Colonic mucosa (tissue), 4 donors: Measurements from ENCODE around the gene CX3CL1. TPM values are rescaled to one million over a fixed set of nuclear protein-coding genes. Genes with fewer than 3 reads are reported as not detected.

Source experiments
- DNase-seq: peaks from one replicate; pipeline ENCODE4 v3.0.0-alpha.2; 2020
- H3K27ac ChIP-seq: fragments of 200-600 bp; one replicate; pipeline ENCODE4 v1.8.0; 2021
- H3K27me3 ChIP-seq: fragments of 200-600 bp; one replicate; pipeline ENCODE4 v1.8.0; 2021
- H3K36me3 ChIP-seq: fragments of 200-600 bp; one replicate; pipeline ENCODE4 v1.8.0; 2021
- H3K4me1 ChIP-seq: fragments of 200-600 bp; one replicate; pipeline ENCODE4 v1.8.0; 2021; ENCODE audit warnings: mild to moderate bottlenecking
- H3K4me3 ChIP-seq: fragments of 200-600 bp; one replicate; pipeline ENCODE4 v1.8.0; 2021
- H3K9ac ChIP-seq, 2 donors: one replicate each; pipeline ENCODE4 v1.7.0; 2013; ENCODE audit warnings: control low read depth in 2 of 2, low read depth in 2 of 2, low read length in 2 of 2
- H3K9me3 ChIP-seq: fragments of 200-600 bp; one replicate; pipeline ENCODE4 v1.8.0; 2021
- CTCF ChIP-seq: fragments of 200-600 bp; IDR thresholded peaks from one replicate; pipeline ENCODE4 v1.8.0; 2022; ENCODE audit warnings: antibody characterized with exemption, mild to moderate bottlenecking
- intact Hi-C: fragments of 100-400 bp; cut with DNase I; formaldehyde crosslinking; loops from one replicate; pipeline ENCODE4 v1.14.1; 2022
- total RNA-seq, 2 donors: library from RNA; stranded (reverse); fragmentation: NEBNext Ultra II Directional in 1 of 2; extraction: Animal tissue kit (Norgen Biotek cat#: 25700) in 1 of 2; gene quantifications; one replicate each; pipeline ENCODE4 v1.2.1, GENCODE V29; 2021
- donor health status: healthy.
- donor health status: DM: no; HTN: no; CAD: no.
- donor health status: DM: no; HTN: no; CAD: no.

The CX3CL1 gene
- total RNA-seq, 2 donors from 2014 or later: 1.8 to 4.6 TPM

GRCh38 chr16:57432989-57433388, 60.7 kb downstream of the CX3CL1 start:
- intact Hi-C loops: no loop called here
- H3K27ac ChIP-seq: no peak overlapping the region
- H3K9ac ChIP-seq: no peak overlapping the region
- no peak overlapping the region for H3K4me3 ChIP-seq
- H3K36me3 ChIP-seq: peaks cover 30% of the 10 kb centered on the region
- no peaks in the 10 kb centered on the region for H3K9me3 ChIP-seq
- no peaks in the 10 kb centered on the region for H3K27me3 ChIP-seq
- TF ChIP-seq CTCF: no peak
- no peak for DNase-seq
- H3K4me1 ChIP-seq: no peaks in the 10 kb centered on the region

- Histone ChIP-seq H3K9ac (no peak overlapping the region), H3K27me3 (no peaks in the 10 kb centered on the region), H3K27ac (no peak overlapping the region), H3K36me3 (peaks cover 30% of the 10 kb centered on the region), H3K4me1 (no peaks in the 10 kb centered on the region), H3K4me3 (no peak overlapping the region), H3K9me3 (no peaks in the 10 kb centered on the region)
- intact Hi-C loops: no loop called here
- DNase-seq: no peak
- TF ChIP-seq CTCF: no peak
Measured at GRCh38 chr16:57434003-57434402, 61.7 kb downstream of the CX3CL1 start.

Other genes starting within 250 kb of the CX3CL1 start
- gene PSME3IP1, start 186.5 kb upstream of the CX3CL1 start, total RNA-seq: 100 to 1,000 TPM in 1 of 2 donors, 10 to 100 TPM in 1; 80.9 to 108 TPM
- 10 to 100 TPM; 33.7 to 51.0 TPM for gene RSPRY1, start 186.2 kb upstream of the CX3CL1 start, total RNA-seq
- gene ARL2BP, start 127.2 kb upstream of the CX3CL1 start, total RNA-seq: 10 to 100 TPM; 28.6 to 32.7 TPM
- 10 to 100 TPM; 11.6 to 16.7 TPM for gene PLLP, start 87.8 kb upstream of the CX3CL1 start, total RNA-seq
- 1 to 10 TPM in 1 of 2 donors, under 1 TPM in 1; 0.24 to 1.7 TPM for gene CCL22, start 13.7 kb upstream of the CX3CL1 start, total RNA-seq
- not detected for gene CCL17, start 32.3 kb downstream of the CX3CL1 start, total RNA-seq
- 10 to 100 TPM; 54.9 to 67.4 TPM for gene CIAPIN1, start 74.9 kb downstream of the CX3CL1 start, total RNA-seq
- 100 to 1,000 TPM; 104 to 125 TPM for gene COQ9, start 75.0 kb downstream of the CX3CL1 start, total RNA-seq
- 10 to 100 TPM; 55.7 to 56.0 TPM for gene POLR2C, start 90.2 kb downstream of the CX3CL1 start, total RNA-seq
- gene DOK4, start 114.0 kb downstream of the CX3CL1 start, total RNA-seq: 100 to 1,000 TPM; 121 to 141 TPM
- 1 to 10 TPM; 1.9 to 2.5 TPM for gene CCDC102A, start 164.1 kb downstream of the CX3CL1 start, total RNA-seq
- 1 to 10 TPM; 1.4 to 3.0 TPM for gene ADGRG5, start 170.2 kb downstream of the CX3CL1 start, total RNA-seq